B cell (primary cell): Measurements from ENCODE around the gene HTR1B. TPM values are rescaled to one million over a fixed set of nuclear protein-coding genes. Genes with fewer than 3 reads are reported as not detected.

Experiments
- ATAC-seq: fragments of 200-7000 bp; cut with Tn5 transposase; one replicate; pipeline ENCODE4 v1.10.0; 2021; ENCODE audit warnings: low read depth, mild to moderate bottlenecking, moderate number of reproducible peaks, moderate library complexity
- CTCF ChIA-PET: fragments of 350-600 bp; sonication (Branson Sonifier 250); formaldehyde crosslinking; loops from one replicate; lab custom pipeline; 2021; ENCODE audit warnings: antibody characterized with exemption, inconsistent platforms; lab: Charles Lee
- POLR2A ChIA-PET: fragments of 350-600 bp; sonication (Branson Sonifier 250); formaldehyde crosslinking; loops from one replicate; lab custom pipeline; 2021; ENCODE audit warnings: antibody characterized with exemption; lab: Charles Lee
- DNase-seq: peaks from one replicate; pipeline ENCODE4 v3.0.0; 2013
- H2AFZ ChIP-seq: 2 replicates; pipeline ENCODE4 v1.6.1; 2012; ENCODE audit warnings: mild to moderate bottlenecking, low read depth, low read length; ENCODE audit not compliant: insufficient read depth, poor library complexity, severe bottlenecking
- H3K27ac ChIP-seq, 2 donors: 1 replicate in 1 of 2; 2 replicates in 1 of 2; pipeline ENCODE4 v1.5.1; 2012 to 2013; ENCODE audit warnings: low read length in 2 of 2, mild to moderate bottlenecking in 2 of 2, moderate library complexity in 1 of 2
- H3K27me3 ChIP-seq, 4 experiments: fragments of 200-600 bp in 1 of 4; sonication (generic) in 1 of 4; replicated peaks in 1 of 4; 1 replicate in 2 of 4; 2 replicates in 2 of 4; pipeline versions ENCODE4 v1.6.1 to v1.7.0; 2013 to 2016; ENCODE audit warnings: low read length in 3 of 4, mild to moderate bottlenecking in 2 of 4, mixed read lengths in 1 of 4, moderate library complexity in 1 of 4; ENCODE audit not compliant: insufficient read depth in 4 of 4, control insufficient read depth in 3 of 4; ENCODE audit errors: control extremely low read depth in 1 of 4
- H3K36me3 ChIP-seq, 2 experiments: replicated peaks in 1 of 2; 1 replicate in 1 of 2; 2 replicates in 1 of 2; pipeline versions ENCODE4 v1.6.1 to v1.7.1; 2013; ENCODE audit warnings: low read length in 1 of 2; ENCODE audit not compliant: insufficient read depth in 2 of 2, control insufficient read depth in 1 of 2; ENCODE audit errors: control extremely low read depth in 1 of 2, extremely low read depth in 1 of 2
- H3K4me1 ChIP-seq, 2 donors: fragments of 200-600 bp in 1 of 2; sonication (generic) in 1 of 2; 1 replicate in 1 of 2; 2 replicates in 1 of 2; pipeline versions ENCODE4 v1.5.1 to v1.6.1; 2013 to 2017; ENCODE audit warnings: low read length in 2 of 2; ENCODE audit not compliant: control insufficient read depth in 2 of 2, insufficient read depth in 2 of 2
- H3K4me2 ChIP-seq: replicated peaks from 2 replicates; pipeline ENCODE3; 2012; ENCODE audit warnings: mild to moderate bottlenecking, low read depth, low read length; ENCODE audit not compliant: poor library complexity, severe bottlenecking
- H3K4me3 ChIP-seq, 5 experiments: fragments of 200-600 bp in 1 of 5; sonication (generic) in 1 of 5; 1 replicate in 3 of 5; 2 replicates in 2 of 5; pipeline versions ENCODE4 v1.5.1 to v1.7.0; 2011 to 2016; ENCODE audit warnings: low read length in 4 of 5, mild to moderate bottlenecking in 4 of 5, low read depth in 2 of 5, control low read depth in 1 of 5, moderate library complexity in 1 of 5; ENCODE audit not compliant: insufficient read depth in 1 of 5; ENCODE audit errors: control extremely low read depth in 1 of 5, extremely low read depth in 1 of 5
- H3K79me2 ChIP-seq: fragments of 200-600 bp; sonication (generic); one replicate; pipeline ENCODE4 v1.6.0; 2016; ENCODE audit warnings: low read length; ENCODE audit not compliant: control insufficient read depth, insufficient read depth
- H3K9ac ChIP-seq: fragments of 200-600 bp; sonication (generic); 2 replicates; pipeline ENCODE4 v1.6.1; 2017; ENCODE audit warnings: mild to moderate bottlenecking, low read length, moderate library complexity
- H3K9me3 ChIP-seq, 3 donors: one replicate each; pipeline versions ENCODE4 v1.6.1 to v1.7.1; 2013; ENCODE audit warnings: low read length in 2 of 3; ENCODE audit not compliant: control insufficient read depth in 2 of 3, insufficient read depth in 1 of 3; ENCODE audit errors: control extremely low read depth in 1 of 3
- H4K20me1 ChIP-seq: 2 replicates; pipeline ENCODE4 v1.6.0; 2012; ENCODE audit warnings: mild to moderate bottlenecking, low read length; ENCODE audit not compliant: insufficient read depth, control insufficient read depth, poor library complexity, severe bottlenecking
- H3K27ac Mint-ChIP-seq: one replicate; pipeline ENCODE4 v1.8.0; 2021; ENCODE audit warnings: mixed read lengths
- H3K27me3 Mint-ChIP-seq: one replicate; pipeline ENCODE4 v1.8.0; 2021; ENCODE audit warnings: mixed read lengths
- H3K4me1 Mint-ChIP-seq: one replicate; pipeline ENCODE4 v1.8.0; 2021; ENCODE audit warnings: mixed read lengths
- H3K4me3 Mint-ChIP-seq: one replicate; pipeline ENCODE4 v1.8.0; 2021; ENCODE audit warnings: mixed read lengths
- H3K9me3 Mint-ChIP-seq: one replicate; pipeline ENCODE4 v1.8.0; 2022; ENCODE audit warnings: mixed read lengths; ENCODE audit not compliant: insufficient read depth
- CTCF ChIP-seq: fragments of 200-600 bp; IDR thresholded peaks from one replicate; pipeline ENCODE4 v1.8.0; 2022; ENCODE audit warnings: antibody characterized with exemption, mild to moderate bottlenecking
- EZH2 ChIP-seq: IDR thresholded peaks from 2 replicates; pipeline ENCODE4 v1.6.1; 2012; ENCODE audit warnings: borderline replicate concordance, low read depth, mild to moderate bottlenecking, moderate library complexity, low read length; ENCODE audit not compliant: insufficient read depth, poor library complexity, severe bottlenecking
- WGBS: methylation state at CpG from one replicate; pipeline ENCODE4 v1.1.5; 2013; ENCODE audit warnings: missing lambda C conversion rate; ENCODE audit not compliant: insufficient coverage; 5-methylcytosine and 5-hydroxymethylcytosine counted together
- intact Hi-C: fragments of 100-400 bp; cut with micrococcal nuclease; formaldehyde crosslinking; loops from one replicate; pipeline ENCODE4 v1.10.0; 2022
- polyA plus RNA-seq: library from polyadenylated mRNA; depleted of rRNA; stranded (reverse); fragments of >200 nt; gene quantifications from 2 replicates; pipeline ENCODE4 v1.2.3, GENCODE V29; 2012
- total RNA-seq, 2 donors: library from RNA; stranded (reverse); fragments of 120-200 nt in 1 of 2; gene quantifications; 1 replicate in 1 of 2; 2 replicates in 1 of 2; pipeline versions ENCODE4 v1.2.3 to v1.2.4, GENCODE V29; 2013 to 2022

Gene HTR1B
- total and polyA plus RNA-seq, 2 donors (not counting 1 experiment from before 2014, with no cell fraction given) = 0.04 TPM; not detected in 1

GRCh38 chr6:77458421-77458820 lies 4.9 kb downstream of the HTR1B start:
- Histone ChIP-seq H3K4me3 (no peak overlapping the region), H3K9me3 (peaks cover 0 to 17% (median 0%) of the 10 kb centered on the region in 3 donors), H3K9ac (no peak overlapping the region), H3K27me3 (peaks cover 0 to 23% (median 15%) of the 10 kb centered on the region in 4 experiments), H3K36me3 (no peaks in the 10 kb centered on the region), H3K4me1 (peaks cover 7 to 9% of the 10 kb centered on the region in 2 donors), H4K20me1 (no peaks in the 10 kb centered on the region), H3K4me2 (no peak overlapping the region), H3K27ac (no peak overlapping the region), H2AFZ (no peak overlapping the region), H3K79me2 (no peaks in the 10 kb centered on the region)
- ATAC-seq (no peak), DNase-seq (no peak)
- TF ChIP-seq CTCF = no peak
- no peak for TF ChIP-seq EZH2
- no CpG with 5 or more reads among the region's 1 CpG for WGBS
- peaks cover 36% of the 10 kb centered on the region for H3K27me3 Mint-ChIP-seq
- intact Hi-C loops = no loop called here
- CTCF ChIA-PET = interaction anchor here (0.9 to 1.2 kb wide), 2 partner anchors 13 to 29 kb away, joined by 3 read pairs; no protein-coding TSS in a partner anchor
- H3K4me1 Mint-ChIP-seq = peaks cover 6% of the 10 kb centered on the region
- H3K4me3 Mint-ChIP-seq = no peak overlapping the region
- H3K27ac Mint-ChIP-seq = no peak overlapping the region
- H3K9me3 Mint-ChIP-seq = no peaks in the 10 kb centered on the region
- POLR2A ChIA-PET = no interaction called here

GRCh38 chr6:77457720-77458349 lies 5.5 kb downstream of the HTR1B start:
- TF ChIP-seq CTCF (peak; percentile 67), EZH2 (no peak)
- Histone ChIP-seq H3K4me1 (peaks cover 2 to 5% of the 10 kb centered on the region in 2 donors), H3K79me2 (no peaks in the 10 kb centered on the region), H3K9ac (no peak overlapping the region), H3K27me3 (peaks cover 0 to 17% (median 12%) of the 10 kb centered on the region in 4 experiments), H3K4me3 (no peak overlapping the region), H3K9me3 (peaks cover 0 to 11% (median 0%) of the 10 kb centered on the region in 3 donors), H3K27ac (no peak overlapping the region), H3K36me3 (no peaks in the 10 kb centered on the region), H4K20me1 (no peaks in the 10 kb centered on the region), H3K4me2 (no peak overlapping the region), H2AFZ (no peak overlapping the region)
- H3K4me3 Mint-ChIP-seq = no peak overlapping the region
- H3K4me1 Mint-ChIP-seq = peaks cover 3% of the 10 kb centered on the region
- no peaks in the 10 kb centered on the region for H3K9me3 Mint-ChIP-seq
- no peak for ATAC-seq
- H3K27ac Mint-ChIP-seq = no peak overlapping the region
- intact Hi-C loops = no loop called here
- 0% methylated on average over 1 of the region's 6 CpGs for WGBS
- POLR2A ChIA-PET = no interaction called here
- peak; percentile 37 for DNase-seq
- CTCF ChIA-PET = interaction anchor here (0.7 to 1.6 kb wide), 5 partner anchors 10 to 1565 kb away, joined by 3 read pairs; no protein-coding TSS in a partner anchor
- H3K27me3 Mint-ChIP-seq = peaks cover 31% of the 10 kb centered on the region
